Colonic mucosa (tissue), 4 donors: Measurements from ENCODE around the gene TNF. TPM values are rescaled to one million over a fixed set of nuclear protein-coding genes. Genes with fewer than 3 reads are reported as not detected.
A peak's percentile ranks its signal among the peaks of the same experiment; 100 is the strongest.
"Not testable (repeated sequence)": the region's sequence is repeated elsewhere in the genome, so short reads cannot be mapped to it uniquely, and the experiment has no call there.

Experiments
- DNase-seq: peaks from one replicate; pipeline ENCODE4 v3.0.0-alpha.2; 2020
- H3K27ac ChIP-seq: fragments of 200-600 bp; one replicate; pipeline ENCODE4 v1.8.0; 2021
- H3K27me3 ChIP-seq: fragments of 200-600 bp; one replicate; pipeline ENCODE4 v1.8.0; 2021
- H3K36me3 ChIP-seq: fragments of 200-600 bp; one replicate; pipeline ENCODE4 v1.8.0; 2021
- H3K4me1 ChIP-seq: fragments of 200-600 bp; one replicate; pipeline ENCODE4 v1.8.0; 2021; ENCODE audit warnings: mild to moderate bottlenecking
- H3K4me3 ChIP-seq: fragments of 200-600 bp; one replicate; pipeline ENCODE4 v1.8.0; 2021
- H3K9ac ChIP-seq, 2 donors: one replicate each; pipeline ENCODE4 v1.7.0; 2013; ENCODE audit warnings: control low read depth in 2 of 2, low read depth in 2 of 2, low read length in 2 of 2
- H3K9me3 ChIP-seq: fragments of 200-600 bp; one replicate; pipeline ENCODE4 v1.8.0; 2021
- CTCF ChIP-seq: fragments of 200-600 bp; IDR thresholded peaks from one replicate; pipeline ENCODE4 v1.8.0; 2022; ENCODE audit warnings: antibody characterized with exemption, mild to moderate bottlenecking
- intact Hi-C: fragments of 100-400 bp; cut with DNase I; formaldehyde crosslinking; loops from one replicate; pipeline ENCODE4 v1.14.1; 2022
- total RNA-seq, 2 donors: library from RNA; stranded (reverse); fragmentation: NEBNext Ultra II Directional in 1 of 2; extraction: Animal tissue kit (Norgen Biotek cat#: 25700) in 1 of 2; gene quantifications; one replicate each; pipeline ENCODE4 v1.2.1, GENCODE V29; 2021
- donor health status: healthy.
- donor health status: DM: no; HTN: no; CAD: no.
- donor health status: DM: no; HTN: no; CAD: no.

Gene TNF
- total RNA-seq, 2 donors from 2014 or later = 0.48 to 1.4 TPM

GRCh38 chr6:31586008-31586407, 10.6 kb downstream of the TNF start, which contains the start of gene LST1:
Gene LST1 (plus strand): TSS chr6:31586277. CDS start chr6:31587300, 1,023 bp downstream.
- Histone ChIP-seq H3K36me3 (no peaks in the 10 kb centered on the region), H3K4me1 (no peaks in the 10 kb centered on the region), H3K9ac (peak within 1 kb of the TSS; percentile 4 to 7), H3K27ac (peak within 1 kb of the TSS; percentile 47), H3K4me3 (peak within 1 kb of the TSS; percentile 7), H3K9me3 (no peaks in the 10 kb centered on the region), H3K27me3 (no peaks in the 10 kb centered on the region)
- DNase-seq = no peak
- intact Hi-C loops = no loop called here
- no peak for TF ChIP-seq CTCF

GRCh38 chr6:31586599-31587281, 11.4 kb downstream of the TNF start:
- Histone ChIP-seq H3K9ac (no peak overlapping the region), H3K4me3 (peak overlapping the region; percentile 7)
- DNase-seq = no peak

GRCh38 chr6:31587791-31588777, 12.7 kb downstream of the TNF start:
- no peaks in the 10 kb centered on the region for H3K4me1 ChIP-seq
- no peaks in the 10 kb centered on the region for H3K27me3 ChIP-seq
- no peak for TF ChIP-seq CTCF
- peak overlapping the region; percentile 5 for H3K4me3 ChIP-seq
- H3K9me3 ChIP-seq = no peaks in the 10 kb centered on the region
- no peaks in the 10 kb centered on the region for H3K36me3 ChIP-seq
- H3K9ac ChIP-seq = peak overlapping the region; percentile 24 to 38
- no peak for DNase-seq
- intact Hi-C loops = no loop called here
- no peak overlapping the region for H3K27ac ChIP-seq

More at GRCh38 chr6:31586599-31587281, 11.4 kb downstream of the TNF start:
- Histone ChIP-seq H3K27ac (peak overlapping the region; percentile 47), H3K4me1 (no peaks in the 10 kb centered on the region), H3K27me3 (no peaks in the 10 kb centered on the region), H3K36me3 (no peaks in the 10 kb centered on the region), H3K9me3 (no peaks in the 10 kb centered on the region)
- TF ChIP-seq CTCF = no peak
- intact Hi-C loops = no loop called here

- Histone ChIP-seq H3K27me3 (no peaks in the 10 kb centered on the region), H3K9ac (no peak overlapping the region), H3K36me3 (no peaks in the 10 kb centered on the region), H3K4me1 (no peaks in the 10 kb centered on the region), H3K4me3 (no peak overlapping the region), H3K9me3 (no peaks in the 10 kb centered on the region), H3K27ac (no peak overlapping the region)
- no peak for TF ChIP-seq CTCF
- intact Hi-C loops = no loop called here
- no peak for DNase-seq
These were observed 13.7 kb downstream of the TNF start for GRCh38 chr6:31588871-31589650.

GRCh38 chr6:31590691-31591090, 15.3 kb downstream of the TNF start:
- H3K9me3 ChIP-seq, H3K27me3 ChIP-seq, H3K4me3 ChIP-seq, H3K9ac ChIP-seq, DNase-seq, H3K36me3 ChIP-seq, H3K4me1 ChIP-seq, intact Hi-C loops, H3K27ac ChIP-seq: not testable (repeated sequence)
